GM12891 (cell line): ENCODE measurements around the gene KASH5.

Source experiments
- POLR2A ChIP-seq: IDR thresholded peaks from 2 replicates; pipeline ENCODE4 v1.6.1; 2011; ENCODE audit warnings: low read depth, low read length, control low read depth
- POLR2AphosphoS5 ChIP-seq: IDR thresholded peaks from 2 replicates; pipeline ENCODE4 v1.6.1; 2011; ENCODE audit warnings: low read depth, low read length, control low read depth
- TAF1 ChIP-seq: IDR thresholded peaks from 2 replicates; pipeline ENCODE4 v1.6.1; 2011; ENCODE audit warnings: low read depth, low read length, control low read depth

DNA sequence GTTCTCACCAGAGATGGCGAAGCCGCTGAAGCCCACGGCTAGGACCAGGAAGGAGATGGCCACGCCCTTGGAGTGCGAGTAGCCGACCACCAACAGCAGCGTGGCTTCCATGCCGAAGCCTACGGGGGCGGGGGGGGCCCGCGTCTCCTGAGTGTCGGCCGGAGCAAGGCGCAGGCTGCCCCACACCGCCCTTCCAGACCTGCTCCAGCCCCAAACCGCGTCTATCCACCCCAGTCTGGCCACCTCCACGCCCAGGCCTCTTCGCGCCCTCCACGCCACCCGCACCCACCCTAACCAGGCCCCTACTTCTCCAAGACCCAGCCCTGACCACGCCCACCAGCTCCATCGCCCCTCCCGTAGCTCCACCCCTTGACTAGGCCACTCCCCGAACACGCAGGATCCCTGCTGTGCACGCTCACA lies 43.3 kb downstream of the KASH5 start:
- TF ChIP-seq POLR2A = no peak
- TF ChIP-seq POLR2AphosphoS5 = no peak
- TF ChIP-seq TAF1 = no peak
